SU-DHL-6 (cell line): Measurements from ENCODE around the gene LHX4.

Experiments used
- H2AFZ ChIP-seq: fragments of 200-600 bp; sonication (generic); 2 replicates; pipeline ENCODE4 v1.6.1; 2014; ENCODE audit warnings: low read depth, mild to moderate bottlenecking, moderate library complexity, mixed read lengths, antibody characterized with exemption, low read length; ENCODE audit not compliant: severe bottlenecking
- H3F3A ChIP-seq: fragments of 200-600 bp; shearing (Covaris generic); 2 replicates; pipeline ENCODE4 v1.6.0; 2016; ENCODE audit warnings: antibody characterized with exemption, mild to moderate bottlenecking; ENCODE audit not compliant: insufficient read depth
- H3K27ac ChIP-seq: fragments of 200-600 bp; sonication (generic); 2 replicates; pipeline ENCODE4 v1.5.1; 2016; ENCODE audit warnings: low read depth, mild to moderate bottlenecking, low read length, moderate library complexity, mixed read lengths
- H3K27me3 ChIP-seq: fragments of 200-600 bp; sonication (generic), shearing (Covaris generic); 2 replicates; pipeline ENCODE4 v1.6.0; 2014; ENCODE audit warnings: mild to moderate bottlenecking, low read length
- H3K36me3 ChIP-seq: fragments of 200-600 bp; sonication (generic); 2 replicates; pipeline ENCODE4 v1.6.1; 2014; ENCODE audit warnings: mild to moderate bottlenecking, low read length, mixed read lengths
- H3K4me2 ChIP-seq: fragments of 300-600, 200-600 bp; shearing (Covaris generic), sonication (generic); 2 replicates; pipeline ENCODE4 v1.6.0; 2014; ENCODE audit warnings: low read length, low read depth, mild to moderate bottlenecking; ENCODE audit not compliant: poor library complexity, severe bottlenecking
- H3K4me3 ChIP-seq: fragments of 200-600 bp; sonication (generic); 2 replicates; pipeline ENCODE4 v1.5.1; 2014; ENCODE audit warnings: antibody characterized with exemption, low read length, mild to moderate bottlenecking, mixed read lengths; ENCODE audit not compliant: insufficient read depth, poor library complexity, severe bottlenecking
- H3K79me2 ChIP-seq: fragments of 200-600 bp; sonication (generic); 2 replicates; pipeline ENCODE4 v1.6.1; 2014; ENCODE audit warnings: mild to moderate bottlenecking, low read length, moderate library complexity; ENCODE audit not compliant: insufficient read depth
- H3K9ac ChIP-seq: fragments of 200-600 bp; sonication (generic); 2 replicates; pipeline ENCODE4 v1.7.0; 2014; ENCODE audit warnings: mild to moderate bottlenecking, low read length
- H3K9me2 ChIP-seq: fragments of 200-600 bp; sonication (generic); replicated peaks from 2 replicates; pipeline ENCODE4 v1.6.1; 2014; ENCODE audit warnings: low read length; ENCODE audit not compliant: insufficient read depth
- H3K9me3 ChIP-seq: fragments of 200-600 bp; sonication (generic); 2 replicates; pipeline ENCODE4 v1.6.1; 2014; ENCODE audit warnings: low read length, mixed read lengths; ENCODE audit not compliant: insufficient read depth
- H4K20me1 ChIP-seq: fragments of 200-600 bp; sonication (generic); 2 replicates; pipeline ENCODE4 v1.6.1; 2014; ENCODE audit warnings: low read depth, mild to moderate bottlenecking, antibody characterized with exemption, low read length, moderate library complexity, mixed read lengths
- EZH2phosphoT487 ChIP-seq: fragments of 200-600 bp; sonication (generic), shearing (Covaris generic); conservative IDR thresholded peaks from 2 replicates; pipeline ENCODE4 v1.6.1; 2018; ENCODE audit warnings: mild to moderate bottlenecking, antibody characterized with exemption, low read length, moderate library complexity, mixed read lengths
- TF ChIP-seq, protein P1 (sequence below): fragments of 200-600 bp; sonication (generic); IDR thresholded peaks from one replicate; pipeline ENCODE4 v1.5.1; 2017; ENCODE audit warnings: antibody characterized with exemption, mild to moderate bottlenecking, low read length, moderate library complexity; ENCODE audit not compliant: insufficient read depth, poor library complexity, severe bottlenecking

LHX4 gene

DNA sequence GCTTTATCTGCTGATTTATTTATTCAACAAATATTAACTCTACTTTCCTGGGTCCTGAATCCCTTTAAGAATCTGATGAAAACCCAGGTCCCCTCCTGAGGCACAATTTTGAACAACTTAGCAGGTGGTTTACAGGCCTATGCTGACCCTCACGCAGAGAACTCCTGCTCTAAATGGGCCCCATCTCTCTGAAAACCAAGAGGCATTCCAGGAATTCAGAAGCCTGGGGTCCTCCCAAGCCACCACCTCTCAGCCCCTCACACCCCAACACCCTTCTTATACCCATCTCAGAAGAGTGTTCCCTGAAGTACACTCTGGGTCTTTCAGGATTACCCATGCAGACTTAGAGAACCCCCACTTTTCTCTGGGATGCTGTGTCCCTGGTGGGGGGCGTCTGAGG, 34.5 kb downstream of the LHX4 start:
- TF ChIP-seq, protein P1, sequence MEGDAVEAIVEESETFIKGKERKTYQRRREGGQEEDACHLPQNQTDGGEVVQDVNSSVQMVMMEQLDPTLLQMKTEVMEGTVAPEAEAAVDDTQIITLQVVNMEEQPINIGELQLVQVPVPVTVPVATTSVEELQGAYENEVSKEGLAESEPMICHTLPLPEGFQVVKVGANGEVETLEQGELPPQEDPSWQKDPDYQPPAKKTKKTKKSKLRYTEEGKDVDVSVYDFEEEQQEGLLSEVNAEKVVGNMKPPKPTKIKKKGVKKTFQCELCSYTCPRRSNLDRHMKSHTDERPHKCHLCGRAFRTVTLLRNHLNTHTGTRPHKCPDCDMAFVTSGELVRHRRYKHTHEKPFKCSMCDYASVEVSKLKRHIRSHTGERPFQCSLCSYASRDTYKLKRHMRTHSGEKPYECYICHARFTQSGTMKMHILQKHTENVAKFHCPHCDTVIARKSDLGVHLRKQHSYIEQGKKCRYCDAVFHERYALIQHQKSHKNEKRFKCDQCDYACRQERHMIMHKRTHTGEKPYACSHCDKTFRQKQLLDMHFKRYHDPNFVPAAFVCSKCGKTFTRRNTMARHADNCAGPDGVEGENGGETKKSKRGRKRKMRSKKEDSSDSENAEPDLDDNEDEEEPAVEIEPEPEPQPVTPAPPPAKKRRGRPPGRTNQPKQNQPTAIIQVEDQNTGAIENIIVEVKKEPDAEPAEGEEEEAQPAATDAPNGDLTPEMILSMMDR = no peak
- no peak for TF ChIP-seq EZH2phosphoT487
- Histone ChIP-seq H3K9me2 (no peaks in the 10 kb centered on the region), H3K4me3 (no peak overlapping the region), H3K27ac (no peak overlapping the region), H2AFZ (no peak overlapping the region), H3K9me3 (no peaks in the 10 kb centered on the region), H3K79me2 (no peaks in the 10 kb centered on the region), H4K20me1 (no peaks in the 10 kb centered on the region), H3K4me2 (no peak overlapping the region), H3F3A (no peaks in the 10 kb centered on the region), H3K9ac (no peak overlapping the region), H3K27me3 (no peaks in the 10 kb centered on the region), H3K36me3 (no peaks in the 10 kb centered on the region)

DNA sequence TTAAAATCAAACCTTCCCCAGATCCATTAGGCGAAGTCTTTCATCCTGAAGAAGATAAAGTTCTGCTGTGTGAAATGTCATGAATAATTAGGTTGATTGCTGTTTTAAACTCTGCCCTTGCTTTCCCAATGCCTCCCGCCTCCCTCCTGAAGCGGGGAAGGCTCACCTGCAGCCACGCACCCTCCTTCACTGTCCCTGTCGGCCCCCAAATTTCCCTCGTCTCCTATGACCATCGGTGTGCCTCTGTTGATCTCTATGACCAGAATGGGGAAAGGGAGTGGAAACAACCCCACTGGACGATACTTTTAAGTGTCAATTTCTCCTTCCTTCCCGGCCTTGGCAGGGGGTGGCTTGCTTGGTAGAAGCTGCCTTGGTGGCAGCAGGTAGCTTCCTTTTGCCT, 35.1 kb downstream of the LHX4 start:
- no peak for TF ChIP-seq EZH2phosphoT487
- Histone ChIP-seq H3K4me2 (no peak overlapping the region), H3K9ac (no peak overlapping the region)

DNA sequence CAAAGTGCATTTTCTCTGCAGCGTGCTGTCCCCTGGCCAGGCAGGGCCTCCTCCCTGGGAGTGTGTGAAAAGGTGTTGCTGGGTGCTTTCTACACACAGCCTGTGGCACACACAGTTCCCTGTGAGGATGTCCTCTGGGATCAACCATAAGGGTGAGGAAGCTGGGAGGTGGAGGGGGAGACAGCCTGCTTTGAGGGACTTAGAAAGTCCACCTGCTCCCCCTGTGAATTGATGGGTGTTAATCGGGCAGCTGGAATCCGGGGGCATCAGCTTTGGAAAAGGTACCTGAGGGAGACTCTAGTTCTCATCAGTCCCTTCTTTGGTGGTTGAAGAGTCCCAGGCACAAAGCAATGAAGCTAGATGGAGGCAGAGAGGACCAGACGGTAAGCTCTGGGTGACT, 35.8 kb downstream of the LHX4 start:
- Histone ChIP-seq H3K4me2 (no peak overlapping the region), H3K36me3 (no peaks in the 10 kb centered on the region), H3K4me3 (no peak overlapping the region), H3F3A (no peaks in the 10 kb centered on the region), H3K9ac (no peak overlapping the region), H3K27ac (no peak overlapping the region), H3K9me2 (no peaks in the 10 kb centered on the region), H3K79me2 (no peaks in the 10 kb centered on the region), H2AFZ (no peak overlapping the region), H4K20me1 (no peaks in the 10 kb centered on the region), H3K9me3 (no peaks in the 10 kb centered on the region), H3K27me3 (no peaks in the 10 kb centered on the region)
- TF ChIP-seq EZH2phosphoT487 = no peak
- TF ChIP-seq, protein P1 = no peak

More for the DNA sequence above, 35.1 kb downstream of the LHX4 start:
- Histone ChIP-seq H3K27ac (no peak overlapping the region), H3K9me3 (no peaks in the 10 kb centered on the region), H3F3A (no peaks in the 10 kb centered on the region), H3K9me2 (no peaks in the 10 kb centered on the region), H2AFZ (no peak overlapping the region), H3K27me3 (no peaks in the 10 kb centered on the region), H3K4me3 (no peak overlapping the region), H4K20me1 (no peaks in the 10 kb centered on the region), H3K79me2 (no peaks in the 10 kb centered on the region), H3K36me3 (no peaks in the 10 kb centered on the region)

DNA sequence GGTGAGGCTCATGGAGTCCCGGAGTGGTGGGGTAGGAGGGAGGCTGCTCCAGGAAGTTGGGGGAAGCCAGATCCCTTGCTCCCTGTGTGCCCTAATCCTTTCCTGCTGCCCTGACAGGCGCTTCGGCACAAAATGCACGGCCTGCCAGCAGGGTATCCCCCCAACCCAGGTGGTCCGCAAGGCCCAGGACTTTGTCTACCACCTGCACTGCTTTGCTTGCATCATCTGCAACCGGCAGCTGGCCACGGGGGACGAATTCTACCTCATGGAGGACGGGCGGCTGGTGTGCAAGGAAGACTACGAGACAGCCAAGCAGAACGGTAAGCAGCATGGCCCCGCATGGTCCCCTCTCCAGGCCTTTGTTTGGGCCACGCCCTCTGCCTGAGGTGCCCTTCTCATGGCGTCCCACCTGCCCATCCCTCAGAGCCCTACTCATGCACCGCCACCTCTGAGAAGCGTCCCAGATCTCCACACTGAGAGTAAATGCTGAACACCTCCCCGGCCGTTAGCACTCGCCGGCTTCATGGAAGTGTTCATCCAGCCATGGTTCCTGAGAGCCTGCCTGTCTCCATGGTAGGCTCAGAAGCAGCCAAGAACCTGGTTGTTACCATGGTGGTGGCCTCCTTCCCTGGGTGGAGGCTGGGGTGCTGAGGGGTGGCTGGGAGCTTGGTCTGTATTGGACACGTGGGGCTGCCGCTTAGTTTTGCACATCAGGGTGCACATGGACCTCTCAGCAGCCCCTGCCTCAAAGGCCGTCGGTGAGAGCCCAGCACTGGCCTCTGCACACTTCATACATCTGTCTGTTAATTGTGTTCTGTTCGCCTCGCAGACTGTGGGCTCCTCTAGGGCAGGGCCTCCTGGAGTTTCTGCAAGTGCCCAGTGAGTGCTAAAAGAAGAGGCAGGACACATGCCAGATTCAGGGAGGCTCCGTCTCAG, 36.5 kb downstream of the LHX4 start:
- H3K9me3 ChIP-seq = no peaks in the 10 kb centered on the region
- H3K9me2 ChIP-seq = no peaks in the 10 kb centered on the region
- no peak for TF ChIP-seq EZH2phosphoT487
- TF ChIP-seq, protein P1 = no peak
- H3K27me3 ChIP-seq = no peaks in the 10 kb centered on the region
- H3K27ac ChIP-seq = no peak overlapping the region
- no peak overlapping the region for H3K9ac ChIP-seq
- H3K36me3 ChIP-seq = no peaks in the 10 kb centered on the region
- no peak overlapping the region for H2AFZ ChIP-seq
- no peak overlapping the region for H3K4me3 ChIP-seq
- no peaks in the 10 kb centered on the region for H3K79me2 ChIP-seq
- H4K20me1 ChIP-seq = no peaks in the 10 kb centered on the region
- no peak overlapping the region for H3K4me2 ChIP-seq
- H3F3A ChIP-seq = no peaks in the 10 kb centered on the region
